ENCODE data around the gene EXOC6B.

GRCh38 chr2:72204786-72205503 is 620.9 kb downstream of the EXOC6B start:
- TF ChIP-seq CTCF (IDR thresholded peaks at IDR 0.05) (no peak), POLR2A (IDR thresholded peaks at IDR 0.05) (no peak)
